BLaER1 treated with 17β-estradiol and CSF1 and Interleukin-3, amounts not matched to agents 10 nM and 100 nM (cell line): Measurements from ENCODE around the gene ALOX12.

Source experiments
- H3K27ac ChIP-seq, 11 experiments: shearing (Covaris generic); formaldehyde crosslinking; 2 replicates each; pipeline ENCODE4 v1.8.1; 2022
- H3K27me3 ChIP-seq, 11 experiments: shearing (Covaris generic); formaldehyde crosslinking; 2 replicates each; pipeline ENCODE4 v1.8.1; 2022
- H3K36me3 ChIP-seq, 11 experiments: shearing (Covaris generic); formaldehyde crosslinking; 2 replicates each; pipeline ENCODE4 v1.8.1; 2022
- H3K4me1 ChIP-seq, 10 experiments: shearing (Covaris generic); formaldehyde crosslinking; 2 replicates each; pipeline ENCODE4 v1.8.1; 2022
- H3K4me2 ChIP-seq, 11 experiments: shearing (Covaris generic); formaldehyde crosslinking; 2 replicates each; pipeline ENCODE4 v1.8.1; 2022
- H3K4me3 ChIP-seq, 10 experiments: shearing (Covaris generic); formaldehyde crosslinking; 2 replicates each; pipeline ENCODE4 v1.8.1; 2022
- H3K9ac ChIP-seq, 11 experiments: shearing (Covaris generic); formaldehyde crosslinking; 2 replicates each; pipeline ENCODE4 v1.8.1; 2022
- H3K9me3 ChIP-seq, 11 experiments: shearing (Covaris generic); formaldehyde crosslinking; replicated peaks in 1 of 11; 2 replicates each; pipeline ENCODE4 v1.8.1; 2022
- H4K20me1 ChIP-seq, 11 experiments: shearing (Covaris generic); formaldehyde crosslinking; 2 replicates each; pipeline ENCODE4 v1.8.1; 2022
- Cebpa-rat ChIP-seq, 11 experiments: shearing (Covaris generic); IDR thresholded peaks; 2 replicates each; pipeline ENCODE4 v1.8.1; 2022

The ALOX12 gene

DNA sequence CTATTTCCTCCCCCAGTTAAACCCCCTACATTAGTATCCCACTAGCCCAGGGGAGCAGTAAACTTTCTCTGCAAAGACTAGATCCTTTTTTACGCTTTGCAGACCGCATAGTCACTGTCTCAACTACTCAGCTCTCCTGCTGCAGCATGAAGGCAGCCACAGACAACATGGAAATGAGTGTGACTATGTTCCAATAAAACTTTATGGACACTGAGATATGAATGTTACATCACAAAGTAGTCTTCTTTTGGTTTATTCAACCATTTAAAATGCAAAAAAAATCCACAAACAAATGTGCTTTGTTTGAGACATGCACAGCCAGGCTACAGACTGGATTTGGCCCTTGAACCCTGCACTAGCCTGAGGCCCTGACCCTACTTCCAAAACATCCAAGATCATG is 14.7 kb downstream of the ALOX12 start:
- H3K9ac ChIP-seq: peak overlapping the region; percentile 89 to 100 (median 99); a peak in 17 of 22 replicates
- peaks cover 33 to 54% (median 43%) of the 10 kb centered on the region in 10 experiments for H3K4me1 ChIP-seq
- H3K9me3 ChIP-seq: no peaks in the 10 kb centered on the region
- peaks cover 3 to 43% (median 12%) of the 10 kb centered on the region in 11 experiments; a peak in 15 of 22 replicates for H3K36me3 ChIP-seq
- peaks cover 14 to 57% (median 43%) of the 10 kb centered on the region in 11 experiments; a peak in 19 of 22 replicates for H4K20me1 ChIP-seq
- H3K27me3 ChIP-seq: no peaks in the 10 kb centered on the region
- H3K4me3 ChIP-seq: peak overlapping the region; percentile 78 to 99 (median 92); a peak in 17 of 20 replicates
- H3K4me2 ChIP-seq: peak overlapping the region; percentile 92 to 100 (median 97)
- 0 out of 22 replicates have a peak overlapping the region, but pooled peaks of 1 of the 11 experiments have one; percentile 3 for H3K27ac ChIP-seq
- no peak for TF ChIP-seq Cebpa-rat (IDR thresholded peaks at IDR 0.05)

DNA sequence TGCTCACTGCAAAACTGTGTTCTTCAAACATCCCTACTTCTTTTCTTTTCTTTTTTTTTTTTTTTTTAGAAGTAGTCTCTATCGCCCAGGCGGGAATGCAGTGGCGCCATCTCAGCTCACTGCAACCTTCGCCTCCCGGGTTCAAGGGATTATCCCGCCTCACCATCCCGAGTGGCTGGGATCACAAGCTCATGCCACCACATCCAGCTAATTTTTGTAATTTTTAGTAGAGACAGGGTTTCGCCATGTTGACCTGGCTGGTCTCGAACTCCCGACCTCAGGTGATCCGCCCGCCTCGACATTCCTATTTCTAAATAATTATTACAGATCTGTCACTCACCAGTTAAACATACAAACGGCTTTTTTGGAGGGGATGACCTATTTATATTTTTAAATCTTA is 15.6 kb downstream of the ALOX12 start:
- Histone ChIP-seq H3K9me3 (no peaks in the 10 kb centered on the region), H3K9ac (peak overlapping the region; percentile 89 to 100 (median 99)), H3K36me3 (peaks cover 3 to 41% (median 12%) of the 10 kb centered on the region in 11 experiments; a peak in 15 of 22 replicates), H3K4me1 (peaks cover 42 to 63% (median 52%) of the 10 kb centered on the region in 10 experiments), H3K27ac (peak overlapping the region; percentile 94 to 100 (median 99); a peak in 20 of 22 replicates), H4K20me1 (peaks cover 10 to 50% (median 40%) of the 10 kb centered on the region in 11 experiments; a peak in 19 of 22 replicates), H3K4me2 (peak overlapping the region; percentile 92 to 100 (median 97)), H3K4me3 (peak overlapping the region; percentile 78 to 99 (median 92)), H3K27me3 (no peaks in the 10 kb centered on the region)
- TF ChIP-seq Cebpa-rat (IDR thresholded peaks at IDR 0.05): no peak

DNA sequence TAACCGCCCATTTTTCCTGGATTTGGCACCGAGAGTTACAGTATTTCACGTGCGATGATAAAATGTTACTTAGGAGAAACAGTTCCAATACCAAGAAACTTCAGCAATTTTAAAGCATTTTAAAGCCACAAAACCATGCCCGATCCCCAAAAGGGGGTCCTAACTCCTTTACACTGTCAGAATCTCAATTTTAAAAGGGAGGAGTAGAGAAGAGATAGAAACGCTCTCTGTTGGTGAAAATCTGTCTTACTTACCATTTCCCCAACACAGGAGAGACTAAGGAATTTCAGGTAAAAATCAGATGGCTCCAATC is 16.0 kb downstream of the ALOX12 start:
- Histone ChIP-seq H3K9ac (peak overlapping the region; percentile 89 to 100 (median 99)), H3K36me3 (peaks cover 3 to 41% (median 14%) of the 10 kb centered on the region in 11 experiments; a peak in 15 of 22 replicates), H4K20me1 (peaks cover 5 to 45% (median 35%) of the 10 kb centered on the region in 11 experiments; a peak in 19 of 22 replicates), H3K27me3 (no peaks in the 10 kb centered on the region), H3K4me2 (peak overlapping the region; percentile 92 to 100 (median 97)), H3K9me3 (no peaks in the 10 kb centered on the region), H3K4me1 (peaks cover 47 to 68% (median 56%) of the 10 kb centered on the region in 10 experiments), H3K4me3 (peak overlapping the region; percentile 78 to 99 (median 92)), H3K27ac (peak overlapping the region; percentile 94 to 100 (median 99))
- no peak for TF ChIP-seq Cebpa-rat (IDR thresholded peaks at IDR 0.05)

DNA sequence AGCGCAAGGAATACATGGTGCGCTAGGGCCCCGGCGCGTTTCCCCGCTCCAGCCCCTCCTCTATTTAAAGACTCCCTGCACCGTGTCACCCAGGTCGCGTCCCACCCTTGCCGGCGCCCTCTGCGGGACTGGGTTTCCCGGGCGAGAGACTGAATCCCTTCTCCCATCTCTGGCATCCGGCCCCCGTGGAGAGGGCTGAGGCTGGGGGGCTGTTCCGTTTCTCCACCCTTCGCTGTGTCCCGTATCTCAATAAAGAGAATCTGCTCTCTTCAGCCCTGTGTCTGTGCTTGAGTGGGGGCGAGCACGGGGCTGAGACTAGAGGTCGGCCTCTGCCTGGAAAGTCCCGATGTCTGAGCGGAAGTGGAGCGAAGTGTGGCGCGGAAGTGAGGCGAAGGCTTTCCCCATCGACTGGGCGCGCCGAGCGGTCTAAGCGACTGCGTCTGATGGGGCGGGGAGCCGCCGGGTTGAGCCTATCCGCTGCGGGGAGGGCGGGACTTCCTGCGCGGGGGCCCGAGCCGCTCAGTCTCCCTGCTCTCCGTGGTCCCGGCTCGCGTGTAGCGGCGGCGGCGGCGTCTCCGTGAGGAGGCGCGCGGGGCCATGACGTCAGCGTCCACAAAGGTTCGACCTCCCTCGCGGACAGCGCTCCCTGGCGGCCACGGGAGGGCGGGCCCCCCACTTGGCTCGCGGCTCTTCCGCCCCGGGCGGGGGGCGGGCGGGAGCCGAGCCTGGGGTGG is 18.6 kb downstream of the ALOX12 start:
- Histone ChIP-seq H3K4me3 (peak overlapping the region; percentile 78 to 99 (median 92)), H4K20me1 (peaks cover 0 to 21% (median 12%) of the 10 kb centered on the region in 11 experiments; a peak in 15 of 22 replicates), H3K4me2 (peak overlapping the region; percentile 92 to 100 (median 97)), H3K27ac (peak overlapping the region; percentile 94 to 100 (median 99)), H3K4me1 (peaks cover 55 to 77% (median 72%) of the 10 kb centered on the region in 10 experiments), H3K9me3 (no peaks in the 10 kb centered on the region), H3K9ac (peak overlapping the region; percentile 89 to 100 (median 99)), H3K36me3 (peaks cover 3 to 30% (median 16%) of the 10 kb centered on the region in 11 experiments; a peak in 15 of 22 replicates), H3K27me3 (no peaks in the 10 kb centered on the region)
- no peak for TF ChIP-seq Cebpa-rat (IDR thresholded peaks at IDR 0.05)

GRCh38 chr17:7014995-7015958 is 19.4 kb downstream of the ALOX12 start:
- Histone ChIP-seq H3K36me3 (peaks cover 0 to 22% (median 7%) of the 10 kb centered on the region in 11 experiments; a peak in 13 of 22 replicates), H3K27me3 (no peaks in the 10 kb centered on the region), H3K9me3 (no peaks in the 10 kb centered on the region), H3K4me3 (peak overlapping the region; percentile 78 to 99 (median 92)), H3K4me1 (peaks cover 53 to 77% (median 71%) of the 10 kb centered on the region in 10 experiments), H3K9ac (peak overlapping the region; percentile 89 to 100 (median 99)), H3K27ac (peak overlapping the region; percentile 94 to 100 (median 99)), H4K20me1 (peaks cover 0 to 12% (median 3%) of the 10 kb centered on the region in 11 experiments; a peak in 11 of 22 replicates), H3K4me2 (peak overlapping the region; percentile 91 to 99 (median 95))
- no peak for TF ChIP-seq Cebpa-rat (IDR thresholded peaks at IDR 0.05)

GRCh38 chr17:7016418-7016817 is 20.6 kb downstream of the ALOX12 start:
- H3K9ac ChIP-seq: peak overlapping the region in 9 of 11 experiments; percentile 89 to 99 (median 98); a peak in 16 of 22 replicates
- peaks cover 0 to 21% (median 7%) of the 10 kb centered on the region in 11 experiments; a peak in 9 of 22 replicates for H3K36me3 ChIP-seq
- peak overlapping the region in 9 of 11 experiments; percentile 94 to 100 (median 99); a peak in 18 of 22 replicates for H3K27ac ChIP-seq
- H3K27me3 ChIP-seq: peaks cover 0 to 8% (median 2%) of the 10 kb centered on the region in 11 experiments; a peak in 6 of 22 replicates
- H4K20me1 ChIP-seq: peaks cover 0 to under 1% (median 0%) of the 10 kb centered on the region in 11 experiments; a peak in 5 of 22 replicates
- peak overlapping the region in 3 of 10 experiments; percentile 78 to 99 (median 90); a peak in 1 of 20 replicates for H3K4me3 ChIP-seq
- peak overlapping the region; percentile 91 to 99 (median 95) for H3K4me2 ChIP-seq
- TF ChIP-seq Cebpa-rat (IDR thresholded peaks at IDR 0.05): no peak
- H3K9me3 ChIP-seq: no peaks in the 10 kb centered on the region
- H3K4me1 ChIP-seq: peaks cover 51 to 77% (median 70%) of the 10 kb centered on the region in 10 experiments

- peaks cover 0 to 21% (median 7%) of the 10 kb centered on the region in 11 experiments; a peak in 9 of 22 replicates for H3K36me3 ChIP-seq
- peaks cover 2 to 15% (median 8%) of the 10 kb centered on the region in 11 experiments; a peak in 21 of 22 replicates for H3K27me3 ChIP-seq
- peak overlapping the region in 9 of 11 experiments; percentile 26 to 100 (median 99); a peak in 16 of 22 replicates for H3K27ac ChIP-seq
- TF ChIP-seq Cebpa-rat (IDR thresholded peaks at IDR 0.05): no peak
- peak overlapping the region in 10 of 11 experiments; percentile 1 to 99 (median 96); a peak in 18 of 22 replicates for H3K9ac ChIP-seq
- peak overlapping the region in 1 of 10 experiments; percentile 1; a peak in 2 of 20 replicates for H3K4me3 ChIP-seq
- H3K9me3 ChIP-seq: no peaks in the 10 kb centered on the region
- H4K20me1 ChIP-seq: no peaks in the 10 kb centered on the region
- peak overlapping the region; percentile 91 to 99 (median 95) for H3K4me2 ChIP-seq
- H3K4me1 ChIP-seq: peaks cover 56 to 79% (median 74%) of the 10 kb centered on the region in 10 experiments
Measured at GRCh38 chr17:7016886-7017826, 21.3 kb downstream of the ALOX12 start.
